Islet of Langerhans (tissue), 1 donor: Measurements from ENCODE around the gene CD226.
"Not testable (repeated sequence)": the region's sequence is repeated elsewhere in the genome, so short reads cannot be mapped to it uniquely, and the experiment has no call there.

Experiments
- FAIRE-seq: peaks from one replicate; lab custom pipeline; 2011; peaks lifted over from hg19 to GRCh38; lab: Jason Lieb, UNC

The CD226 gene

DNA sequence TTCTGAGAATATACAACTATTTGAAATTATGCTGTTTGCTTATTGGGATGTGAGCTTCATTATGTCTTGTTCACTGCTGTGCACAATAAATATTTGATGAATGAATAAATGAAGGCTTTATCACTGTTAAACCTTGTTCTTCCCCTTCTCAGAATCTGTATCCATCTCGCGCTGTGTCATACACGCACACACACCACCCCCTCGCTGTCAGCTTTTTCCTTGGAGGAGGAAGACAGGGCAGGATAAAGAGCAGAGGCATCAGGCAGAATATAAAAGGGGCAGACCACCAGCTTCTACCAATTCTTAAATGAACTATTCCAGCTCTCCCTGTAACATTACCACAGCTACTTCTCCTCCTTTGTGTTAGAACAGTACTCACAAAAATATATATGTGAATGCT lies 75.0 kb downstream of the CD226 start:
- FAIRE-seq: no peak

- no peak for FAIRE-seq
These were observed 76.3 kb downstream of the CD226 start for GRCh38 chr18:69871363-69871762.

DNA sequence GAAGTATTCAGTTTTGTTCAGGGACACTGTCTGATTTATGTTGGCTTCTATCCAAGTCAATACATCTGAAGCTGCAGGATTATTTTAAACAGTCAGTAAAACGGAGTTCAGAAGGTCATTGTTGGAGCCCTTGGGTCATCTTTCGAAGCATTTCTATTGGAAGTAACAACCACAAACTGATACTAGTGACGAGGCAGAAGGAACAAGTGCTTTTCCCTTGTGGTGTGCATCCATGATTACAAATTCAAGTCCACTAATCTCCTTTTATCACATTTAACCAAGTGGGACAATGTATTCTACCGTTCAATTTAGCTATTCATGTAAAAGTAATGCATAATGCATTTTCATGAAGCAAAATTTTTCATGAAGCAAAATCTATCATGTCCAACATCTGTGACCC lies 76.9 kb downstream of the CD226 start:
- FAIRE-seq: no peak

- FAIRE-seq: no peak
These were observed 81.5 kb downstream of the CD226 start for GRCh38 chr18:69866212-69866611.

DNA sequence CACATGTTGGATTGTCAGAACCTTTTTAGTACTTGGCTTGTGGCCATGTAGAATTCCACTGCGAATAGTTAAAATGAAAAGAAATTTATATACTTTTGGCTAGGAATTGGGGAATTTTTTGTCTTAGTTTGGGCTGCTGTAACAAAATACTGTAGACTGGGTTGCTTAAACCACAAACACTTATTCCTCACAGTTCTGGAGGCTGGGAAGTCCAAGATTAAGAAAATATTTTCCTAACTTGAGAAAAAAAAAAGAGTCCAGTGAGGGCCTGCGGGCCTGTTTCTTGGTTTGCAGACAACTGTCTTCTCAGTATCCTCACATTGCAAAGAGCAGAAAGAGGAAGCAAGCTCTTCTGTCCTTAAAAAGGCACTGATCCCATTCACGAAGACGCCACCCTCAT lies 81.9 kb downstream of the CD226 start:
- no peak for FAIRE-seq

GRCh38 chr18:69864802-69865201 lies 82.9 kb downstream of the CD226 start:
- FAIRE-seq: peak; percentile 24

- no peak for FAIRE-seq
These were observed 88.8 kb downstream of the CD226 start for GRCh38 chr18:69858897-69859296.

GRCh38 chr18:69854455-69854854 lies 93.2 kb downstream of the CD226 start:
- FAIRE-seq: no peak

- FAIRE-seq: no peak
These were observed 94.6 kb downstream of the CD226 start for GRCh38 chr18:69853051-69853450.

DNA sequence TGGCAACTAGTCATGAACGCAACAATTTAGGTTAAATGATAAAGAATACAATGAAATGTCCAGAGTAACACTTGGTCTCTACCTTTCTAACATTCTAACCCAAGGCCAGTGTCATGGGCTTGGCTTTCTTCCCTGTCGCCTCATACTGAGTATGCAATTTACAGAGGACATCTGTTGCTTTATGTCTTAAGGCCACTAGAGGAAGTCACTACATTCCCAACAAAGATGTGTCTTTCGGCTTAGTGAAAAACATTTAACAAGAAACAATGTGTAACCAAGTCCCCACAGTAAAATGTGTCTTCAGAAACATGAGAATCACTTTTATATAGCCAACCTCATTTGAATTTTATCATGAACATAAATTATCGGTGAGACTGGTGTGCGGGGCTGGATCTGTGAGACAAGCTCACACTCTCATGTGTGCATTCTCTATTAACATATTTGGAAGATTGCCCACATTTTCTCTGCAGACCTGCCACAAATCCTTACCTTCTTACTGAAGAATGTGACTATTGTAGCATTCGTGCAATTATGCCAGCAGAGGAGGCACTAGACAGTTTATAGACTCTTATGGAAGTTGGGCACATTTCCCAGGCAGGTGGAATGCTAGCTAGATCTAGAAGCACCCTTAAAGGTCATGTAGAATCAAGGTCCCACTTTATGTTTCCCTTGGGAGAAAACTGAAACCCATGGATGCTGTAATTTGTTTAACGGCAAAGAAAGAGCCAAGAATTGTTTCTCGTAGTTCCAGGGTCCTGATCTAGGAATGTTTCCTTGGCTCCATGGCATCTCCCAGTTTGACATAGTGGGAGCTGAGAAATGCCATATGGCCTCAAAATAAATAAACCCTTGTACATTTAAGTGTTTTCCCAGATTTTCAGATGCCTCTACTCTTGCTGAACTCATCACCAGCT lies 101.8 kb downstream of the CD226 start:
- no peak for FAIRE-seq

DNA sequence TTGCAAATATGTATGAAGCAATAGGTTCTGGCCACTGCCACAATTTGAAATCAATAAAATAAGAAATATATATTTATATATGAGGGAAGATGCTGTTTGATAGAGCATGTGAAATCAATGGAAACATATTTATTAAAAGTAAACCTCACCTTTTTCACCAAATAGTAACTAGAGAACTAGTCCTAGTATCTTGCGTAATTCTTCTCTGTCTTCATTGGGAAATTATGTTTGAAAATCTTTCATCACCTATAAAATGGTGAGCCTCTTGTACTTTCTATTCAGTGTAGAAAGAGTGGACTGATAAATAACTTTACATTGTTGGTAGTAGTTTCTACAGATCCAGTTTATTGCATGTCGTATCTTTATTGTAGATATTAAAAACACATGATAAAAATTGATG lies 103.0 kb downstream of the CD226 start:
- no peak for FAIRE-seq

GRCh38 chr18:69843015-69843414 lies 104.7 kb downstream of the CD226 start:
- FAIRE-seq: no peak

DNA sequence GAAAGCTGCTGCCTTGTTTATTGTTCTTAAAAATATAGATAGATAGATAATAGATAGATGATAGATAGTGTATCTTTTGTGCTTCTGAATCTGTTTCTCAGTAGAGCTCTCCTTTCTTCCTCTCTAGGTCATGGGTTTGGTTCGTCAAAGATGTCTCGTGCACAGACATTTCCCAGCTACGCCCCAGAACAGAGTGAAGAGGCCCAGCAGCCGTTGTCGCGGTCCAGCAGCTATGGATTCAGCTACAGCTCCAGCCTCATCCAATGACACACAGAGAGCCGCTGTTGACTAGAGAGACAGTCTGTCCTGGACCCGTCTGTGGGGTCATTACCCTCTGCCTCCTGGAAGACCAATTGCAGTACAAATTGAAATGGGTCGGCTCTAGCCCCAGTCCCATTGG lies 106.6 kb downstream of the CD226 start:
- no peak for FAIRE-seq

GRCh38 chr18:69840445-69840844 lies 107.2 kb downstream of the CD226 start:
- no peak for FAIRE-seq

GRCh38 chr18:69840001-69840400 lies 107.7 kb downstream of the CD226 start:
- FAIRE-seq: no peak

GRCh38 chr18:69839497-69839896 lies 108.2 kb downstream of the CD226 start:
- no peak for FAIRE-seq

DNA sequence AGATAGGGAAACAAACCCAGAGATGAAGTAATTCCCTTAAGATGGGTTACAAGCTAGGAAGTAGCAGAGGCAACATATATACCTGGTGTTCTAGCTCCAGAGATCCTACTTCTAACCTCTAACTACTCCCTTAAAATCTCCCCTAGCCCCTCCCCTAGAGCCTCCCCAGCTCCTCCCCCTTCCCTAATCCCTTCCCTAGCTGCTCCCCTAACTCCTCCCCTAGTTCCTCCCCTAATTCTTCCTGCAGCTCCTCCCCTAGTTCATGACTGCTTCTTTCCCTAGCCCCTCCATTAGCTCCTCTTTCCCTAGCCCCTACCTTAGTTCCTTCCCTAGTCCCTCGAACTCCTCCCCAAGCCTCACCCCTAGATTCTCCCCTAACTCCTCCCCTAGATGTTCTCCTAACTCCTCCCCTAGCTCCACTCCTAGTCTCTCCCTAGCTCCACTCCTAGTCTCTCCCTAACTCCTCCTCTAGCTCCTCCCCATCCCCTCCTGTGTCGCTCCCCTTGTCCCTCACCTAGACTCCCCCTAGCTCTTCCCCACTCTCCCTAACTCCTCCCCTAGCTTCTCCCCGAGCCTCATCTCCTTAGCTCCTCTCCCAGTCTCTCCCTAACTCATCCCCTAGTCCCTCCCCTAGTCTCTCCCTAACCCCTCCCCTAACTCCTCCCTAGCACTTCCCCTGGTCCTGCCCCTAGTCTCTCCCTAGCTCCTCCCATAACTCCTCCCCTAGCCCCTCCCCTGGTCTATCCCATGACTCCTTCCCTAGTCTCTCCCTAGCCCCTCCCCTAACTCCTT lies 108.9 kb downstream of the CD226 start:
- no peak for FAIRE-seq

- no peak for FAIRE-seq
These were observed 109.7 kb downstream of the CD226 start for GRCh38 chr18:69838003-69838402.

DNA sequence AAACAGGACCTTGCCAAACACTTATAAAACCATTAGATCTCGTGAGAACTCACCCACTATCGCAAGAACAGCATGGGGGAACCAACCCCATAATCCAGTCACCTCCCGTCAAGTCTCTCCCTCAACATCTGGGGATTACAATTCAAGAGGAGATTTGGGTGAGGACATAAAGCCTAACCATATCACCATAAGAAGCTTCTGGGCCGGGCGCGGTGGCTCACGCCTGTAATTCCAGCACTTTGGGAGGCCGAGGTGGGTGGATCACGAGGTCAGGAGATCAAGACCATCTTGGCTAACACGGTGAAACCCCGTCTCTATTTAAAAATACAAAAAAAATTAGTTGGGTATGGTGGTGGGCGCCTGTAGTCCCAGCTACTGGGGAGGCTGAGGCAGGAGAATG lies 112.7 kb downstream of the CD226 start:
- FAIRE-seq: not testable (repeated sequence)

- no peak for FAIRE-seq
These were observed 117.5 kb downstream of the CD226 start for GRCh38 chr18:69830189-69830588.

GRCh38 chr18:69820538-69820937 lies 127.1 kb downstream of the CD226 start:
- FAIRE-seq: no peak

- FAIRE-seq: no peak
These were observed 128.2 kb downstream of the CD226 start for GRCh38 chr18:69819460-69819859.

- no peak for FAIRE-seq
These were observed 130.2 kb downstream of the CD226 start for GRCh38 chr18:69817335-69817940.
